HG02852 (cell line): ENCODE data around the gene DTX3.
"Not testable (repeated sequence)": the region's sequence is repeated elsewhere in the genome, so short reads cannot be mapped to it uniquely, and the experiment has no call there.

Experiments
- ATAC-seq: cut with Tn5 transposase; IDR thresholded peaks from one replicate; pipeline ENCODE4 v1.9.1; 2021; ENCODE audit warnings: mild to moderate bottlenecking, moderate library complexity; ENCODE audit not compliant: unreplicated experiment

Gene DTX3

DNA sequence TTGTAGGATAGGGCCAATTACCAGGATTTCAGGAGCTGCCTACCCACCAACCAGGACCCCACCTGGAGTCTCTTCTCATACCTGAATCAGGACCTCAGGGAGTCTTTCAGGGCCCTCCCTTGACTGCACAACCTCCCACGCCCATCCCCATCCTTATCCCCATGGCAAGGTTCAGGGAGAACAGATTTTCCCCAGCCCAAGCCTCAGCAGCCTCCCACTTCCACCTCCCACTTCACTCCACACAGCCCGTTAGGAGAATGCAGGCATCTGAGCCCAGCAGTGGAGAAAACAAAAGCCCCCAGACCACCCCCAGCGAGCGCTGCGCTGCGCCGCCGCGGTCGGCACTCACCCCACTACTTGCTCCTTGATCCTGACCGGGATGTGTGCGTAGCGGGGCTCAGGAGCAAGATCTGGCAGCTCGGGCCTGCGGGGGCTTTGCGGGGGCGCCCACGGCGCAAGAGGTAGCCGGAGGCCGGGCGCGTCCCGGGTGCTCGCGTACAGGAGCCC is 27.0 kb downstream of the DTX3 start:
- no peak for ATAC-seq

DNA sequence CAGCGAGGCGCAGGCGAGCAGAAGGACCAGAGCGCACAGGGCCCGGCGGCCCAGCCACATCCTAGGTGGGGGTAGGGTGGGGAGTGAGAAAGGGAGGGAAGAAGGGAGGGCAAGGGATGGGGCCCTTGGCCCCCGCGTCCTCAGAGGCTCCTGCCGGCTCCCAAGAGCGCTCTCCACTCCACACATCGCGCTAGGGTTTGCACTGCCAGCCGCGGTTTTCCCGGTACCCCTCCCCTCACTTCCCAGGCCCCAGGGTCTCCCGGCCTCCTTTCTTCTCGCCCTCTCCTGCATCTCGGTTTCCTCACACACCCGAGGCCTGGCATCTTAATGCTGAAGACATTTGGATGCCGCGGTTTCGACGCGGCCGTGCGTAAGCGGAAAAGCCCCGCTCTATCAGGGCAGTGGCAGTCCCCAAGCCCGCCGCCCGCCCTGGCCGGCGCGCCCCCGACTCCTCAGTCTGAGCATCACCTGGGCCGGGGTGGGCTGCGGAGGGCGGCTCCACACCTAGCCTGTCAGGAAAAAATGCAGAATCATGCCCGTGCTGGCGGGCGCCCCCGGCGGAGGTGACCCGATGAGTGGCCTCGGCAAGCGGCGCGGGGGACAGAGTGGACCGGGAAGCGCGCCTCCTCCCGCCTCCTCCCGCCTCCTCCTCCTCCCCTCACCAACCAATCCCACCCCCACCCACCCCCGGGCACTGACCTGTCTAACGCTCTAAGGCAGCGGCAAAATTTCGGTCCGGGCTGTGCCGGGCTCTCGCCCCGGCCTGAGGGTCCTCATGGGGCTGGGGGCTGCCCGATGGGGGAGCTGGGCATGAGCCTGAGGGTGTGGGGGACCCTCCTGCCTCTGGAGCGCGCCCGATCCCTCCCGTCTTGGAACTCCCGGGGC is 27.7 kb downstream of the DTX3 start:
- peak; percentile 26 for ATAC-seq

DNA sequence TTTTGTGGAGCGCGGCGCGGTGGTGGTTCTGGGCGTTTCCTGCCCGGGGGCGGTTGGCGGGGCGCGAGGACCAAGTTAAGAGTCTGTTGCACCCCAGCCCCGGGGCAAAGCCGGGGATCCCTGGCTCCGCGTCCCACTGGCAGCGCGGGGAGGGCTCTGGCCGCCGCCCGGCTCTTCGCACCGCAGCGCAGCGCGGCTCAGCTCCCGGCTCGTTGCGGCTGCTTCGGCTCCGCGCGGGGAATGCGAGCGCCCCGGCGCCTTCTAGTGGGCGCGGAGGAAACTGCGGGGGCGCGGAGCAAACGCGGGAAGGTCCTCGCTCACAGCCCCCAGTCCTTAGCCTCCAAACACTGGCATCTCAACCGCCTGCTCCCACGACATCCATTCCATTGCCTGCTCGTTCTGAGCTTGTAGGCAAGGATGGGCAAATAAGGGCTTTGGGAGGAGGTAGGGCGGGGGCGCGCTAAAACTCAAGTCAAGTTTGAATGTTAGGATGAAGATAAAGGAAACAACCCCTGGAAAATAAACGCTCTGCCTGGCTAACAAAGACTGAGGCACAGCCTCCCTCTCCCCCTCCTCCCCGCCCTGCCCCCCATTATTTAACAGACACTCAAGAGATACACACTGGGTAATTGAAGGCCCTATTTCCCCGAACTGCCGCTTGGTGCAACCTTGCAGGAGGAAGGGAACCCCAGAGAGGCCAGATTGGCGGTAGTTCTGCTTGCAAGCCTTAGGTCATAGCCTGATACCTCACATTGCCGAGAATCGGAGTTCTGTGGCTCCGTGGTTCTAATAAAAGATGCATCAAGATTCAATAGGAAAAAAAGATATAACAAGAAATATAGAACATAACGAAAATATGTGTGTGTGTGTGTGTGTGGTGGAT is 28.6 kb downstream of the DTX3 start, which contains the start of gene B4GALNT1:
B4GALNT1 (minus strand) TSS at position 244 of the 883 bp plus-strand sequence. CDS start 1,069 bp downstream, outside the sequence.
- peak; percentile 70 for ATAC-seq

DNA sequence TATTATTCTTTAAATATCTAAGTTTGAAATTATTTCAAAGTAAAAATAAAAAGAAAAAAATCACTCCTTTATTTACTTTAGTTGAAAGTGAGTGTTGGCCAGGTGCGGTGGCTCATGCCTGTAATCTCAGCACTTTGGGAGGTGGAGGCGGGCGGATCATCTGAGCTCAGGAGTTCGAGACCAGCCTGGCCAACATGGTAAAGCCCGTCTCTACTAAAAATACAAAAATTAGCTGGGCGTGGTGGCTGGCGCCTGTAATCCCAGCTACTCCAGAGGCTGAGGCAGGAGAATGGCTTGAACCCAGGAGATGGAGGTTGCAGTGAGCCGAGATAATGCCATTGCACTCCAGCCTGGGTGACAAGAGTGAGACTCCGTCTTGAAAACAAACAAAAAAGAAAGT is 32.1 kb downstream of the DTX3 start:
- ATAC-seq = not testable (repeated sequence)

DNA sequence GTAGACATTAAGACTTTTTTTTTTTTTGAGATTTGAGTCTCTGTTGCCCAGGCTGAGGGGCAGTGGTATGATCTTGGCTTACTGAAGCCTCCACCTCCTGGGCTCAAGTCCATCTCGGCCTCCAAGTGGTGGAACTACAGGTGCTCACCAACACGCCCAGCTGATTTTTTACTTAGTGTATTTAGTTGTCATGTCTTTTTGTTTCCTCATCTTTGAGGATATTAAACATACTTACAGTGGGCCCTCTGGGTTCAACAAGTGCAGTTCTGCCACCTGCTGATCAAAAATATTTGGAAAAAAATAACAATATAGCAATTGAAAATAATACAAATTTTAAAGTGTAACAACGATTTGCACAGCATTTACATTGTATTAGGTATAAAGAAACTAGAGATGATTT is 32.7 kb downstream of the DTX3 start:
- ATAC-seq = no peak

DNA sequence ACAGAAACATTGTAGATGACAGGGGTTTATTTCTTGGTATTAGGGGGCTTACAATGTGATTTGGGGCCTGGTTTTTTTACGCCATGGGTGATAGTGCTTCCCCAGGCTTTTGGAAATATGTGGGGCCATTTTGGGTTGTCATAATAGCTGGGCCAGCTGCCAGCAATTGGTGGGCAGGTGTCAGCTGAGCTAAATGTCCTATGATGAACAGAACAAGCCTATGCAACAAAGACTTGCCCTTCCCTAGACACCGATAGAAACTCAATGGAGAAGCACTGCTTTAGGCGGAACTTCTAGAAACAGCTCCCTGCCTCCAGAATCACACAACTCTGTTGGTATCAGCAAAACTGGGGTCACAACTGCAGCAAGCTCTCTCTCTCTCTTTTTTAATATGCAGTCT is 33.5 kb downstream of the DTX3 start:
- no peak for ATAC-seq

DNA sequence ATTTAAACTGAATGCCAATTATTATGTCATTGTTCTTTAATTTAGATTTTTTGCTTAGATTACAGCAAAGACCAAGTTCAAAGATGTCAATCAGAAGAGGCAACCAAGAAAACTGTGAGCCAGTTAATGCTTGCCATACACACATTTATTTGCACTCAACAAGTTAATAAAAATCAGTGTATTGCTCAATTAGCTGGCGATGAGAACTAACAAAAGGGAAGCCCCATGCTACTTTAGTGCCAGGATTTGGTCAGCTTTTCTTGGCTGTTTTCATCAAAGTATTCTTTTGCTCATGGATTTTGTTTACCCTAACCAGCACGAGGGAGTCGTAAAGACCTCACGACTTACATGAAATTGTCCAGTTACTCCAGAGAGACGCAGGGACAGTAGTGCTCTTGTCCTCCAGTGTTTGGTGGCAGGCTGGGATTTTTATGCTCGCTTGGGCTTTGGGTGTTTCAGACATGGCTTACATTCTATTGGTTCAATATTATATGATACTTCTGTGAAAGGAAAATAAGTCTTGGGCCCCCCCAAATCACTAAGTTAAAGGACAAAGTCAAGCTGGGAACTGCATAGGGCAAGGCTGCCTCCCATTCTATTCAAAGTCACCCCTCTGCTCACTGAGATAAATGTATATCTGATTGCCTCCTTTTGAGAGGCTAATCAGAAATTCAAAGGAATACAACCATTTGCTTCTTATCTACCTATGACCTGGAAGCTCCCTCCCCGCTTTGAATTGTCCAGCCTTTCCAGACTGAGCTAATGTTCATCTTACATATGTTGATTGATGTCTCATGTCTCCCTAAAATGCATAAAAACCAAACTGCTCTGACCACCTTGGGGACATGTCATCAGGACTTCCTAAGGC is 35.8 kb downstream of the DTX3 start:
- ATAC-seq = no peak

DNA sequence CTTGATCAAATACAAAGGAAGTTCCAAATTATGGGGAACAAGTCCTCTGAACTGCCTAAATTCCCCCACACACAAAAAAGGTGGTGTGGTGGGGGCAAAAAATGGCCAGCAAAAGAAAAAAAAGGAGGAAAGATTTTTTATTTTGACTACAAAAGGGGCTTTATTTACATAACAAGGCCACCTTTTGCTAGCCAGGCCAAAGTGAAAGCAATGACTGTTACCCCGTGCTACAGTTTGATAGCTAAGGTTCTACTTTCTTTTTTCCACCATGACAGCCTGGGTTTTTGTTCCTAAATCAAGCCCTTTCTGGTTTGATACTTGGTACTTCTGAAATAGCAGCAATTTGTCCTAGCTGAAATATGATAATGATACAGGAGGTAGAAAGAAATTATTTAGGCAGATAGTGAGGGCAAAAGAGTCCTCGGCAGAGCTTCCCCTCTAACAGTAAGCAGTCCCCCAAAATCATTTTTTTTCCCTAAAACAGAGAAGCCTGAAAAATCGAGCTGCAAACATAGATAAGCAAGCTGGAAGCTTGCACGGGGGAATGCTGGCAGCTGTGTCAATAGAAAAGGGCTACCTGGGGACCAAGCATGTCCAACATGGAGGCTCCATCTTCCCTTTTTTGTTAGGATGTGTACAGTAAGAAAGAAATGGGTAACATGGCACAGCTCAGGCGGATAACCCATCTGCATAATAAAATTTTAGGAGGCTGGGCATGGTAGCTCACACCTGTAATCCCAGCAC is 37.2 kb downstream of the DTX3 start:
- no peak for ATAC-seq

DNA sequence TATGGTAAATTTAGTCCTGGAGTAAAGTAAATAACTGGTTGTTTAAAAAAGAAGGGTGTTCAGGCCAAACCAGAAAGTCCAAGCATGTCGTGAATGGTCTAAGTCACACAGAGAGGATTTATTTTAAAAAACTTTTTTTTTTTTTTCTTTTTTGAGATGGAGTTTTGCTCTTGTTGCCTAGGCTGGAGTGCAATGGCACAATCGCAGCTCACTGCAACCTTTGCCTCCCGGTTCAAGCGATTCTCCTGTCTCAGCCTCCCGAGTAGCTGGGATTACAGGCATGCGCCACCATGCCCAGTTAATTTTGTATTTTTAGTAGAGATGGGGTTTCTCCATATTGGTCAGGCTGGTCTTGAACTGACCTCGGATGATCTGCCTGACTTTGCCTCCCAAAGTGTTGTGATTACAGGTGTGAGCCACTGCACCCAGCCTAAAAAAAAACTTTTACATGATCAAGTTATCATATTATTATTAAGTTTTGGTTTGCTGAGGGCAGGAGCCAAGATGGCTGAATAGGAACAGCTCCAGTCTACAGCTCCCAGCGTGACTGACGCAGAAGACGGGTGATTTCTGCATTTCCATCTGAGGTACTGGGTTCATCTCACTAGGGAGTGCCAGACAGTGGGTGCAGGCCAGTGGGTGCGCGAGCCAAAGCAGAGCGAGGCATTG is 41.5 kb downstream of the DTX3 start:
- ATAC-seq = not testable (repeated sequence)

DNA sequence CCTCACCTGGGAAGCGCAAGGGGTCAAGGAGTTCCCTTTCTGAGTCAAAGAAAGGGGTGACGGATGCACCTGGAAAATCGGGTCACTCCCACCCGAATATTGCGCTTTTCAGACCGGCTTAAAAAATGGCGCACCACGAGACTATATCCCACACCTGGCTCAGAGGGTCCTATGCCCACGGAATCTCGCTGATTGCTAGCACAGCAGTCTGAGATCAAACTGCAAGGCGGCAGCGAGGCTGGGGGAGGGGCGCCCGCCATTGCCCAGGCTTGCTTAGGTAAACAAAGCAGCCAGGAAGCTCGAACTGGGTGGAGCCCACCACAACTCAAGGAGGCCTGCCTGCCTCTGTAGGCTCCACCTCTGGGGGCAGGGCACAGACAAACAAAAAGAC is 42.0 kb downstream of the DTX3 start:
- not testable (repeated sequence) for ATAC-seq

DNA sequence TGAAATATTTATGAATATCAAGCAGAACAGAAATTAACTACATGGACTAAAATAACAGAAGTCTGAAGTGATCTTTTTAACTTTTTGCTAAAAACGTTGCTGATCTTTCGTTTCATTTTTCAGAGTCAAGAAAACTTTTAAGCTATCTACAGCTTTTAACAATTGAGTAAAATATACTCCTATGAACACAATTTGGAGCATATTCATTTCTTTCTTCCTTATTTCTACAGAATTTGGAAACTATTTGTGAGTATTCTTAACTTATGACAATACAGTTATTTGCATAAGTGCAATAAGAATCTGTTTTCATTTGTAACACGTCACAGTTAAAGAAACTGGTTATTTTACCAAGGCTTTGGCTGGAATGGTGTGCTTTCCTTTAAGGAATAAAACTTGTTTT is 49.4 kb downstream of the DTX3 start:
- ATAC-seq = no peak

DNA sequence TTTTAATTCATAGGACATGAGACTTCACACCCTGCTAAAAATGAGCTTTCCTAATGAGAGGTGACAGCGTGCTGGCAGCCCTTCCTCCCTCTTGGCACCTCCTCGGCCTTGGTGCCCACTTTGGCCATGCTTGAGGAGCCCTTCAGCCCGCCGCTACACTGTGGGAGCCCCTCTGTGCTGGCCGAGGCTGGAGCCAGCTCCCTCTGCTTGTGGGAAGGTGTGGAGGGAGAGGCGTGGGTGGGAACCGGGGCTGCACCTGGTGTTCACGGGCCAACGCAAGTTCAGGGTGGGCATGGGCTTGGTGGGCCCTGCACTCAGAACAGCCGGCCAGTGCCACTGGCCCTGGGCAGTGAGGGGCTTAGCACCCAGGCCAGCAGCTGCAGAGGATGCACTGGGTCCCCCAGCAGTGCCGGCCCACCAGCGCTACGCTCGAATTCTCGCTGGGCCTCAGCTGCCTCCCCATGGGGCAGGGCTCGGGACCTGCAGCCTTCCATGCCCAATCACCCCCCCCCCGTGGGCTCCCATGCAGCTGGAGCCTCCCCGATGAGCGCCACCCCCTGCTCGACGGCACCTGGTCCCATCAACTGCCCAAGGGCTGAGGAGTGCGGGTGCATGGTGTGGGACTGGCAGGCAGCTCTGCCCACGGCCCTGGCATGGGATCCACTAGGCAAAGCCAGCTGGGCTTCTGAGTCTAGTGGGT is 51.1 kb downstream of the DTX3 start:
- ATAC-seq = no peak

DNA sequence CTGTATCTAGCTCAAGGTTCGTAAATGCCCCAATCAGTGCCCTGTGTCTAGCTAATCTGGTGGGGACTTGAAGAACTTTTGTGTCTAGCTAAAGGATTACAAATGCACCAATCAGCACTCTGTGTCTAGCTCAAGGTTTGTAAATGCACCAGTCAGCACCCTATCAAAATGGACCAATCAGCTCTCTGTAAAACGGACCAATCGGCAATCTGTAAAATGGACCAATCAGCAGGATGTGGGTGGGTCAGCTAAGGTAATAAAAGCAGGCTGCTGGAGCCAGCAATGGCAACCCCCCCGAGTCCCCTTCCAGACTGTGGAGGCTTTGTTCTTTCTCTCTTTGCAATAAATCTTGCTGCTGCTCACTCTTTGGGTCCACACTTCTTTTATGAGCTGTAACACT is 51.8 kb downstream of the DTX3 start:
- not testable (repeated sequence) for ATAC-seq

DNA sequence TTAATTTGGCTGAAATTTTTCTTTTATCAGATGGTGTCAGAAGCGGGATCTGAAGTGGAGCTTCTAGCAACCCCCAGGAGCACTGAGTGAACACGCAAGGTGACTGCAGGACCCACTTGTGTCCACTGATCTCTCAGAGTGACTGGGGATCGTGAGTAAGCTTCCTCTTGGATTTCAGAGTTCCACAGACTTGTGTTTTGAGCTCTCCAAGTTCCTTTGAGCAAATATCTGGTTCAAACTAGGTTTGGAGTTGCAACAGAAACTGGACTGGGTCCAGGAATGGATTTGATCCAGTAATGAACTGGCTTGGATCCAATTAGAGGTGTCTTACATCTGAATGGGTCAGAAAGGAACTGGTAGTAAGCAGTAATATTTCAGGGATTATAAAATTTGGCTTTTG is 53.1 kb downstream of the DTX3 start:
- ATAC-seq = no peak

DNA sequence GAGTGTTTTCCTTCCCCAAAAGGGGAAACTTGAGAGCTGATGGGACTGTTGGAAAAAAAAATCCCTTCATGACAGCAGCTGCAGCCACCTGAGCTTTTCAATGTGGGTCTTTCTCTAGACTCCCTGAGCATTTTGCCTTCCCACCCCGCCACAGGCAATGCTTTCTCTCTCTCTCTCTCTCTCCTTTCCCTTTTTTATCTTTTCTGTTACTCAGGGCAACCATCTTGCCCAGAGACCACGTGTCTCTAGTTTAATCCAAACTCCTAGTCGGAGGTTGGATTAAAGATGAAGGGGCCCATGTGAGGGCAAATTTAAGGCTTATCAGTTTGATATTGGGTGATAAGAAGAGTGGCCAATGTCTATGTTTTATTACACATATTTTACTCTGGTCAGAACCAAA is 54.3 kb downstream of the DTX3 start:
- no peak for ATAC-seq
